Left renal cortex interstitium (tissue), 4 donors: ENCODE data around the gene SPECC1. TPM values are rescaled to one million over a fixed set of nuclear protein-coding genes. Genes with fewer than 3 reads are reported as not detected.
"Not testable (repeated sequence)": the region's sequence is repeated elsewhere in the genome, so short reads cannot be mapped to it uniquely, and the experiment has no call there.

Experiments used
- DNase-seq, 4 donors: peaks; one replicate each; pipeline ENCODE4 v3.0.0-alpha.2; 2013; ENCODE audit warnings: low read depth in 4 of 4, low spot score in 2 of 4, missing footprints in 1 of 4
- polyA plus RNA-seq, 4 donors: library from polyadenylated mRNA; unstranded; fragments of 120-200 nt; gene quantifications; one replicate each; pipeline ENCODE4 v1.2.1, GENCODE V29; 2013; ENCODE audit not compliant: insufficient read length in 4 of 4

The SPECC1 gene, protein sequence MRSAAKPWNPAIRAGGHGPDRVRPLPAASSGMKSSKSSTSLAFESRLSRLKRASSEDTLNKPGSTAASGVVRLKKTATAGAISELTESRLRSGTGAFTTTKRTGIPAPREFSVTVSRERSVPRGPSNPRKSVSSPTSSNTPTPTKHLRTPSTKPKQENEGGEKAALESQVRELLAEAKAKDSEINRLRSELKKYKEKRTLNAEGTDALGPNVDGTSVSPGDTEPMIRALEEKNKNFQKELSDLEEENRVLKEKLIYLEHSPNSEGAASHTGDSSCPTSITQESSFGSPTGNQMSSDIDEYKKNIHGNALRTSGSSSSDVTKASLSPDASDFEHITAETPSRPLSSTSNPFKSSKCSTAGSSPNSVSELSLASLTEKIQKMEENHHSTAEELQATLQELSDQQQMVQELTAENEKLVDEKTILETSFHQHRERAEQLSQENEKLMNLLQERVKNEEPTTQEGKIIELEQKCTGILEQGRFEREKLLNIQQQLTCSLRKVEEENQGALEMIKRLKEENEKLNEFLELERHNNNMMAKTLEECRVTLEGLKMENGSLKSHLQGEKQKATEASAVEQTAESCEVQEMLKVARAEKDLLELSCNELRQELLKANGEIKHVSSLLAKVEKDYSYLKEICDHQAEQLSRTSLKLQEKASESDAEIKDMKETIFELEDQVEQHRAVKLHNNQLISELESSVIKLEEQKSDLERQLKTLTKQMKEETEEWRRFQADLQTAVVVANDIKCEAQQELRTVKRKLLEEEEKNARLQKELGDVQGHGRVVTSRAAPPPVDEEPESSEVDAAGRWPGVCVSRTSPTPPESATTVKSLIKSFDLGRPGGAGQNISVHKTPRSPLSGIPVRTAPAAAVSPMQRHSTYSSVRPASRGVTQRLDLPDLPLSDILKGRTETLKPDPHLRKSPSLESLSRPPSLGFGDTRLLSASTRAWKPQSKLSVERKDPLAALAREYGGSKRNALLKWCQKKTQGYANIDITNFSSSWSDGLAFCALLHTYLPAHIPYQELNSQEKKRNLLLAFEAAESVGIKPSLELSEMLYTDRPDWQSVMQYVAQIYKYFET
- 10 to 100 TPM; 10.5 to 20.0 (median 14.4) TPM for polyA plus RNA-seq

DNA sequence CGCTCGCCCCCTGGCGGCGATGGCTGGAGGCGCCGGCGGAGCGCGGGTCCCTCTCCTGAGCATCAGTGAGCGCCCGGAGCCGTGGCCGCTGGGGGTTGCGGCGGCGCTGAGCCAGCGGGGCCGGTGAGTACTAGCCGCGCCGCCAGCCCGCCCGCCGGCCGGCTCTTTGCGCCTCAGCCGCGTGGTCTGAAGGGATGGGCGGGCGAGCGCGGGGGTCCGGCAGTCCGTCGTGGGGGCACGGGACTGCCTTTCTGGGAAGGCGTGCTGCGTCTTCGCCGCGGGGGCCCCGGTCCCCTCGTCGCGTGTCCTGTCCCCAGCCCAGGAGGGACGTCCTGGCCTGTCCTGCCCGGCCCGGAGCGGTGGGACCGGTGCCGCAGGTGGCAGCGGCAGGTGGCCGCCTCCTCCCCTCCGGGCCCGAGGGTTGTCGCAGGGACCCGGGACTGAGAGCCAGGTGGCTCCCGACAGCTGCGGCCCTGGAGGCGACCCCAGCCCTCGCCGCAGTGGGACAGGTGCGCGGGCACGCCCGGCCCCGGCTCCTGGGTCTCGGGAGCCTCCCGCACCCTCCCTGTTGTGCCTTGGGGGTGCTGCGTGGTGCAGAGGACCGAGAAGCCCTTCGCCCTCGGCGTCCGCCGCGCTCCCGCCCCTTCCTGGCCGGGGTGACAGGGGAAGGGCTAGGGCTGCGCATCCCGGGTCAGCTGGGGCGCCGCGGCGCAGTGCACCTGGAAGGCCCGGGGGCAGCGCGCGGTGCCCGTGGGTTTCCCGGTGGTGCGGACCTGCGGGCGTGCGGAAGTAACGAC is at the start of gene SPECC1:
TSS of gene SPECC1 (plus strand) at position 58 of the 797 bp plus-strand sequence. CDS start 87,293 bp downstream, outside the sequence.
- DNase-seq, result peak in 1 of 4 donors; percentile 68

DNA sequence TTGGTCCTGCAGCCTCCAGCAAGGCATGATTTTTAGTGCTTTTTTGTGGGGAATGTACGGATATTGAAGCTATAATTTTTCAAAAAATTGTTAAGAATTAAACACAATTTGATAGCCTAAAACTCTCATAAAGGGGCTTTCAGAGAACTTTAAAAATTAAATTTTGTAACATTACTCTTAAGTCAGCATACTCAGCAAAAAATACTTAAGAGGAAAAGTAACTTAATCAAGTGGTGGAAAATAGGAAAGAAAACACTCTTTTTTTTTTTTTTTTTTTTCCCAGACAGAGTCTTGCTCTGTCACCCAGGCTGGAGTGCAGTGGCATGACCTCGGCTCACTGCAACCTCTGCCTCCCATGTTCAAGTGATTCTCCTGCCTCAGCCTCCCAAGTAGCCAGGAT is 46.2 kb upstream of the SPECC1 start:
- not testable (repeated sequence) for DNase-seq

DNA sequence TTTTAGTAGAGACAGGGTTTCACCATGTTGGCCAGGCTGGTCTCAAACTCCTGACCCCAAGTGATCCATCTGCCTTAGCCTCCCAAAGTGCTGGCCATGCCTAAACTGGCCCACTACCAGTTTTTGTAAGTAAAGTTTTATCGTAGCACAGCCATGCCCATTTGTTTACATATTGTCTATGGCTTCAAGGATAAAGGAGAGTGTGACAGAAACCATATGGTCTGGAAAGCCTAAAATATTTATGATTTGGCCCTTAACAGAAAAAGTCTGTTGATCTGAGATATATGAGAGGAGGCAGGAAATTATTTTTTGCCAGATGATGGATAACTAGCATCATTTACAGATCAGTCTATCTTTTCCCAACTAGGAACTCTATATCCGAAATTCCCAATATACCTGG is 36.0 kb upstream of the SPECC1 start:
- DNase-seq, result no peak

DNA sequence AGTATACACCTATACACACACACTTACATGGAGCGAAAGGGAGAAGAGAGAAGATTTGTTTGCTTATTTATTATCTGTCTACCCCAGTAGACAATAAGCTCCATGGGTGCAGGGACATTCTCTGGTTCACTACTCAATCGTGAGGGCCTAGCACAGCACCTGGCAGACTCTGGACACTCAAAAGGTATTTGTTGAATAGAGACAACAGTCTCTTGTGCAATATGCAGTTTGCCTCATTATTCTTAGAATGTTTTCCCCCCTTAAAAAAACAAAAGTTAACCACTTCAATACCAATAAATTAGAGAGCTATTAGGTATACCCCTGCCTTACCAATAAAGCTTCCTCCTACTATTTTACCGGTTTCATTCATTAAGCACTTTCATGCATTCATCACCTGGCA is 33.6 kb upstream of the SPECC1 start:
- no peak for DNase-seq

DNA sequence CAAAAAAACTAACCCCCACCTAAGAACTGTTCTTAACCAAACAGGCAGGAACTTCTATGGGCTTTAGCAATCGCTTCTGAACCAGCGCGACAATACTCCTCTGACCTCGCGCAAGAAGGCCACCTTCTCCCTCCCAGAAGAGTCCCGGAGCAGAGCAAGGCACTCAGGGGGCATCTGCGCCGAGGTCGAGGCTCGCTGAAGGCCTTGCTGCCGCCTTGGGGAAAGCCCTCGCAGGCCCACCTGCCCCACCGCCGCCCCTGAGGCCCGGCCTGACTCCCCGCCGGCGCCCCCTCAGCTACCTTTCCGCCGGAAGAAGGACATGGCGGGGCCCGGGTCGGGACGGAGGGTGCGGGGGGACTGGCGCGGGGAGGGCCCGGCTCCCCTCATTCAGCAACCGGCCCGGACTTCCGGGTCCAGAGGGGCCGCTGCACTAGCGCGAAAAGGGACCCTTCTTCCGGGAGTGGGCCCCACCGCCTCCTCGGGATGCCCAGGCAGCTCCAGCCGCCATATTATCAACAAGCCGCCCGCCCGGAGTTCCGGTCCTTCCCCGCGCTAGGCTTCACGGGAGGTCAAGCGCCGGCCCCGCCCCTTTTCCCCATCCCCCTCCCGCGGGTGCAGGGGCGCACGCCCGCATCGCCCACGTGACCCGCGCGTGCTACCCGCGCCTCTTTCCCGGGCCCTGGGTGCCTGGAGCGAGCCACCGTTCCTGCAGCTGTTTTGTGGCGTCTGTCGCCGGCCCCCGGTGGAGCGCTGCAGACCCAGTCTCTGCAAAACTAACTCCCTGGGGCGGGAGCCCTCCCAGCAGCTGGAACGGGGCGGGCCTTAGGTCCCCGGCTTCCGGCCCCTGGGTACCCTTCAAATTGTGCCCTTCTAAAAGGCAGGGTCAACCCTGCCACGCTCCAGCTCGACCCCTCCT is 31.6 kb upstream of the SPECC1 start, which contains the start of gene AKAP10:
TSS of gene AKAP10 (minus strand) at position 536 of the 916 bp plus-strand sequence. CDS start at position 387, 149 bp downstream.
- DNase-seq, result peak; percentile 69 to 82 (median 76)

DNA sequence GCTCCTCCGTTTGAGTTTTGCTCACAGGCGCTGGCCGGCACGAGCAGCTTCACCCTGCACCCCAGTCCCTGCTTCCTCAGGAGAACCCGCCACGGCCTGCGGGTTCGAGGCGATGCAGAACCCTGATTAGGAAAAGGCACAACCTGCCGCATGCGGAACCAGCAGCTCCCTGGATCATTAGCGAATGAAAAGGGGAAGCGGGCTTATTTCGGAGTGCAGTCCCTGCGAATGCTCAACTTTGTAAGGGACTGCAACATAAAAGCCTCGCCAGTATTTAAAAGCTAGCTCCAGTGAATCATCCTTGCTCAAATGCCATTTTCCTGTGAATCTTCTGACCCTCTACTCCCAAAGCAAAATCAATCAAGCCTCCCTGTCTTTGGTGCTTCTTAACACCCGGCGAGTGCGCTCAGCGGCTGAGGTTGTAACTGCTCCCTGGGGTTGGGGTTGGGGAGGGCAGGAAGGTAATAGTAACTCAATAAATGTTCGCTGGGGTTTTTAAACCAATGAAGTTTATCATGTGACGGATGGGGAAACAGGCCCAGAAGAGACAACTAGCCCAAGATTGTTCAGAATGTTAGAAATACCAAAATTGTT is 30.9 kb upstream of the SPECC1 start:
- DNase-seq, result peak in 1 of 4 donors; percentile 22

DNA sequence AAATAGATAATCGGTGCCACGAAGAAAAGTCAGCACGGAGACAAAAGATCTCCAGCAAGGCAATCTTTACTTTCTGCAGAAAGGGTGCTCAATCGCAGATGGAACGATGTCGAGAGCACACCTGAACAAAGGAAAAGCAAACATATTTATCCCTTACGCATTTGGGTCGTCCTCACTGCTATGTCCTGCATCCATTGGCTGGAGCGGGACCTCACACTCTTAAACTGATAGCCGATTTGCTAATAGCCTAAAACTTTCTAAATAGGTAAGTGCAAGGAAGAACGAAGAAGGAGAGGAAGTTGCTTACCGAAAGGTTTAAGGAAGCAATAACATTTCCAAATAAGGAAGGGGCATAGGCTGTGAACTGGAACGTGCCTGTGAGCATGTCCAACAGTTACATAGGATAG is 30.4 kb upstream of the SPECC1 start:
- no peak for DNase-seq

DNA sequence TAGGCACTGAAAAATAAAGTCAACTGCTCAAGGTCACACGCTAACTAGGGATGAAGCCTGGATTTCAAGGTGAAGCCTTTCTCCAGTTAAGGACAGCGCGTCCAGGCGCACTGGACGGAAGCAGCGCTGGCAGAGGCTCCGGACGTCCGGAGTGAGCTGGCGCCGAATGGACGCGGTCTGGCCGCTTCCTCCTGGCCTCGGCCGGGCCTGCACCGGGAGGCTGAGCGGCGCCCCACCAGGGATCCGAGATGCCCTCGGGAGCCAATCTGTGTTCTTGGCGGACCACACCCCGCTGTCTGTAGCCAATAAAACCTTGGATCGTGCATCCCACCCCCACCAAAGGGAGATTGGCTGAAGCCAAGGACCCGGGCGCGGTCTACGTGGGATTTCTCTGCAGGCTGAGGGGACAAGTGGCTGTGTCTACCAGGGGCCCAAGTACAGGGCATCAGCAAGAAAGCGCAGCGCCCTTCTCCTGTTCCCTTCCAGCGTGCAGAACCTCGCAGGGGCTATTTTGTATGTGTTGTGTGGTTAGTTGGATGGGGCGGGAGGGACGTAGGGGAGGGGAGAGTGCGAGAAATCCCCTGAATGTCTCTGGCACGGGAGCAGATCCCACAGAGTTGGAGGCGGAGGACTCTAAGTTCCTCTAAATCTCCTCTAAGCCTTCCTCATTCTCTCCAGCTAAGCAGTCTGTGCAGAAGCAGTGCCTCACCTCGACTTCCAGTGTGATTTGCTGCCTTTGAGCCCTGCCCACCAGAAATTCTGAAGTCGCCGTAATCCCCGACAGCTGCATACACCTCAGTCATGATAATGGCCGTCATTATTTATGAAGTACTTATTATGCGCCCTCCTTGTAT is 29.0 kb upstream of the SPECC1 start:
- no peak for DNase-seq

DNA sequence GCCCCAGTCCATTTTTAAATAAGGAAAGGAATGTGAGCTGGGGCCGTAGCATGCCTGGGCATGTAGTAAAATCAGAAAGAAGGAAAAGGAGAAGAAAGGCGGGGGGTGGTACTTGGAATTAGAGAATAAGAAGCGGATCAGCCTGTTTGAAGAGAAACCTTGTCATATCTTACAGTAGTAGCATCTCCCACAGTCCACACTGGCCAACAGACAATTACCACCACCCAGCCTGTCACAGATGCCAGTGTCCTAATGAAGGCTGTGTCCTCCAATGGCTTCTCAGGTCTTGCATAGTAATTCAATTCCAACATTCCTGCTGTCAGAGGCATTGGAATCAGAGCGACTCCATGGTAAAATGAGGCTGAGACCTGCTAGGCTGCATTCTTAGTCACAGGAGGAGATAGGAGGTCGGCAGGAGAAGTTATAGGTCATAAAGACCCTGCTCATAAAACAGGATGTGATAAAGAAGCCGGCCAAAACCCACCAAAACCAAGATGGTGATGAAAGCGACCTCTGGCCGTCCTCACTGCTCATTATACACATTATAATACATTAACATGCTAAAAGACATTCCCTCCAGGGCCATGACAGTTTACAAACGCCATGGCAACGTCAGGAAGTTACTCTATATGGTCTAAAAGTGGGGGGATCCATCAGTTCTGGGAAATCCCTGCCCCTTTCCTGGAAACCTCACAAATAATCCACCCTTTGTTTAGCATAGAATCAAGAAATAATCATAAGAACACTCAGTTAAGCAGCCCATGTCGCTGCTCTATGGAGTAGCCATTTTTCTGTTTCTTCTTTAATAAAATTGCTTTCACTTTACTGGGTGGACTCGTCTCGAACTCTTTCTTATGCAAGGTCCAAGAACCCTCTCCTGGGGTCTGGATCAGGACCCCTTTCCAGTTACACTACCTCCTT is 22.0 kb upstream of the SPECC1 start:
- DNase-seq, result no peak

DNA sequence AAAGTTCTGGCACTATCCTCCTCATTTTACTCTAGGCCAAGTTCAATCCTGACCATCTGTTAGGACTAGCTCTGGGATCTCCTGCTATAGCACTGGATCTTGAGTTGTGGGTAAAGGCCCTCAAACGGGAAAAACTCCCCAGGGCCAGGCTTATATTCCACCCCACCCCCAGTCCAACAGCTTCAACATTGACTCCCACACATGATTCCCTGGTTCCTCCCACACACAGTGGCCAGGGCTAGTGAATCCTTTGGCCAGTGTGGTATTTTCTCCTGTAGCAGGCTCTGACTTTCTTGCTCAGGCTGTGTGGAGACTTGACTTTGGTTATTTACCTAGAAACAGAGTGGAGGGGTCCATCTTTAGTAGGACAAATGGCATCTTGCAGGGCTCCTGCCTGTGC is 21.3 kb upstream of the SPECC1 start:
- no peak for DNase-seq

DNA sequence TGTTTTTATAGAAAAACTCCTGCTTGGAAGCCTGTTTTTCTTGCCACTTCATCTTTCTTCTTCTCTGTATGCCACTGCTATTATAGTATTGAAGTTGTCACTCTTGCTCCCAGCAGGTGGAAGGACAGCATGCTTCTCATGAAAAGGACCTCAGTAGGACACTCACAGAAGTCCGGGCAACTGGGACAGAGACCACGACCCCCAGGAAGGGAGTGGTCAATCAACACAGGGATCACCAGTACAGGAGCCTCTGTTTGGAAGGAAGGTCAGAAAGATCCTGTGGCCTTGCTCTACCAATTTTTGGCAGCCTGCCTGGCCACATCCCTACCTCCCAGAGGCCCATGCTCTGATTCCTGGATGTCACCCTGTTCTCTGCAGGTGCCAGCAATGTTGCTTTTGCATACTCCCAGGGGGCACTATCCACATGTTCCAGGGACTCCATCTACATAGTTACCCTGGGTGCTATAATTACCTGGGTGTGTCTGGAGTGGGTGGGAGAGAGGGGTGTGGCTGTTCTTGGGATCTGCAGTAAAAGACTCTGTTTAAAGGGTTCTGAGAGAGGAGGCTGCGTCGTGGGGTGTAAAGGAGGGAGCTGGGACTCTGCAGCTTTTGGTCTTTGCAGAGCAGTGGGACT is 17.8 kb upstream of the SPECC1 start:
- DNase-seq, result no peak

DNA sequence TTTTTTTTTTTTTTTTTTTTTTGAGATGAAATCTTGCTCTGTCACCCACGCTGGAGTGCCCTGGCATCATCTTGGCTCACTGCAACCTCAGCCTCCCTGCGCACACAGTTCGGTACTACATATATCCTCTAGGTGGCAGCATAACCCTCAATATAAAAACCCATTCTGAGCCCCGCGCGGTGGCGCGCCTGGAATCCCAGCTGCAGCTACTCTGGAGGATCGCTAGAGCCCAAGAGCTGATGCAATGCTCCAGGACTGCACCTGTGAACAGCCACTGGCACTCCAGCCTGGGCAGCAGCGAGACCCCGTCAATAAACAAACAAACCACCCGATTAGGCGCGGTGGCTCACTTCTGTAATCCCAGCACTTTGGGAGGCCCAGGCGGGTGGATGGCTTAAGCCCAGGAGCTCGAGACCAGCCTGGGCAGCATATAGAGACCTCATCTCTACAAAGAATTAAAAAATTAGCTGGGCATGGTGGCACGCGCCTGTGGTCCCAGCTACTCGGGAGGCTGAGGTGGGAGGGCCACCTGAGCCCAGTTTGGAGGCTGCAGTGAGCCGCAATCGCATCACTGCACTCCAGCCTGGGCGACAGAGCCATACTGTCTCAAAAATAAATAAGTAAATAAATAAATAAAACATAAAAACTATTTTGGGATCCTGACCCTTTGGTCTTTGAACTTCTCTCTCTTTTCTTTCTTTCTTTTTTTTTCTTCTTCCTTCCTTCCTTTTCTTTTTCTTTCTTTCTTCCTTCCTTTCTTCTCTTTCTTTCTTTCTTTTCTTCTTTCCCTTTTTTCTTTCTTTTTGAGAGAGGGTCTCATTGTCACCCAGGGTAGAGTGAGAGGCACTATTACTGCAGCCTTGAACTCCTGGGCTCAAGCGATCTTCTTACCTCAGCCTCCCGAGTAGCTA is 16.1 kb upstream of the SPECC1 start:
- peak in 3 of 4 donors; percentile 75 to 88 (median 80) for DNase-seq

DNA sequence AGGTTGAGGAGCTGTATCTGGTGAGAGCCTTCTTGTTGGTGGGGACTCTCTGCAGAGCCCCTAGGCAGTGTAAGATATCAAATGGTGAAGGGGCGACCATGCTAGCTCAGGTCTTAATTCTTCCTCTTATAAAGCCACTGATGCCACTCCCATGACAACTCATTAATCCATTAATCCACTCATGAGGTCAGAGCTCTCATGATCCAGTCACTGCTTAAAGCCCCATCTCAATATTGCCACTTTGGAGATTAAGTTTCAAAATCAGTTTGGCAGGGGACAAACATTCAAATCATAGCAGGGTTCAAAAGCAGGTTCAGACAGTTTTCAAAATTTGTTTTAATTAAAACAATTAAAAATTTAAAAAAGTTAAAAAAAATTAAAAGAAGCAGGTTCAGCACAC is 13.1 kb upstream of the SPECC1 start:
- no peak for DNase-seq

DNA sequence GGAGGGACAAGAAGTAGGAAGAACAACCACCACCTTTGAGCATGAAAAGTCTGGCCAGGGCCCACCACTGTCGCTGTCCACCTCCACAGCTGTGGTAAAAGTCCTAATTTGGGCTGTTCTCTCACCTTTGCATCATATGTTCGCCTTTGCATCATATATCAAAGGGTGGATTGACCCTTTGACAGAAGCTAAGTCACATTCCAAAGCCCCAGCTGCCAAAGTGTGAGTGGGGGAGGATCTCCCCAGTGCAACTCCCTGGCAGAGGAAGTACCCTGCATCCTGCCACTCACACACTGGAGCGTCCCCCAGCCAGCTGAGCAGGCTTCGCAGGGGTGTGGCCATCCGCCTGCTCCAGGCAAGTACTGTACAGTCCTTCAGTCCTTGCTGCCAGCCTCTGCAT is 12.7 kb upstream of the SPECC1 start:
- DNase-seq, result no peak
